GM18519 (cell line): ENCODE measurements around the gene IL2RA.
"Not testable (repeated sequence)": the region's sequence is repeated elsewhere in the genome, so short reads cannot be mapped to it uniquely, and the experiment has no call there.

Experiments used
- ATAC-seq: cut with Tn5 transposase; IDR thresholded peaks from one replicate; pipeline ENCODE4 v1.9.1; 2021; ENCODE audit warnings: mild to moderate bottlenecking, moderate library complexity; ENCODE audit not compliant: unreplicated experiment, low FRiP score

IL2RA gene

GRCh38 chr10:6062101-6062771, at the start of gene IL2RA:
TSS of gene IL2RA (minus strand) at chr10:6062367. CDS start at chr10:6062151, 216 bp downstream.
- no peak for ATAC-seq

DNA sequence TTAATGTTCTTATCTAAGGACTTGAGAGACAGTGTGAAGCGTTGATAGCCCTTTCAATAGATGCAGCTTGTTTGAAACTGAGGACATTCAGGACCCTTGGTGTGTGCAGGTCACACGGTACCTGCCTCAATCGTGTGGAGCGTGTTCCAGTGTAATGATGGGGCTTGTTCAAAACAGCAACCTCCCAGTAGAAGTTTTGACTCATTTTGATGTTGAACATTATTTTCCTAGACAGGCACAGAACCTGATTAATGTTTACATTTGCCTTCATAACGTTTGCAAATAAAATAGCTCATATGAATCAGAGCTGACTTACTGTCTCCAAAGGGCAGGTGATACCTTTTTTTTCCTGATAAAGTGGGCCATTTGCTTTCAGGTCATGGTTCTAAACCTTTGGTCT, 48.0 kb upstream of the IL2RA start:
- ATAC-seq: no peak

- no peak for ATAC-seq
Observed at GRCh38 chr10:6109444-6109775, 47.2 kb upstream of the IL2RA start.

- ATAC-seq: no peak
Observed at GRCh38 chr10:6108631-6109443, 46.7 kb upstream of the IL2RA start.

- no peak for ATAC-seq
Observed at GRCh38 chr10:6108072-6108471, 45.9 kb upstream of the IL2RA start.

DNA sequence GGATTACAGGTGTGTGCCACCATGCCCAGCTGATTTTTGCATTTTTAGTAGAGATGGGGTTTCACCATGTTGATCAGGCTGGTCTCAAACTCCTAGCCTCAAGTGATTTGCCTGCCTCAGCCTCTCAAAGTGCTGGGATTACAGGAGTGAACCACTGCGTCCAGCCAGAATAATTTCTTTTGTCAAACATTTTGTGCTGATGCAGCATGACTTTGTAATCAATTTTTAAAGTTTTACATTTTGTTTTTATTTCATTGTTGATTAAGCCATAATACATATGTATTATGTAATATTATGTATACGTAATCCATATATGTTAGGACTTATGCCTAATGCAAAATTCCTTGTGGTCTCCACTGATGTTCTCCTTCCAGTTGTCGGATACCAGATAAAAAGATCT, 45.4 kb upstream of the IL2RA start:
- ATAC-seq: not testable (repeated sequence)

GRCh38 chr10:6103591-6103990, 41.4 kb upstream of the IL2RA start:
- no peak for ATAC-seq

DNA sequence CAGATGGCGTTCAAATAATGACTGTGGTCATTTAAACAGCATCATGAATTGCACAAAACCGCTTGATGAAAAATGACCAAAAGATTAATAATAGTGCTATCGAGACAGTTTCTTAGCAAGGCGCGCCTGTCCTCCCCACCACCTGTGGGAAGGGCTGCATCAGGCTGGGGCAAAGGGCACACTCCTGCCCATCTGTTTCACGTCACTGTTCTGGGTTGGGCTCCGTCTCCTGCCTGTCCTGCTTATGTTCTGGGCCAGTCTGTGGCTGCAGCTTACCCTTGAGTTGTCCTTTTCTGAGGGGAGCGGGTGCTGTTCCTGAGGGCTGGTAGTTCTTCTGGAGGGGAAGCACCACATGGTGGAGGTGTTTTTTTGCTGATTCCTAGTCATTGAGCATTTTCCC, 40.0 kb upstream of the IL2RA start:
- ATAC-seq: no peak

GRCh38 chr10:6101181-6101580, 39.0 kb upstream of the IL2RA start:
- ATAC-seq: no peak

DNA sequence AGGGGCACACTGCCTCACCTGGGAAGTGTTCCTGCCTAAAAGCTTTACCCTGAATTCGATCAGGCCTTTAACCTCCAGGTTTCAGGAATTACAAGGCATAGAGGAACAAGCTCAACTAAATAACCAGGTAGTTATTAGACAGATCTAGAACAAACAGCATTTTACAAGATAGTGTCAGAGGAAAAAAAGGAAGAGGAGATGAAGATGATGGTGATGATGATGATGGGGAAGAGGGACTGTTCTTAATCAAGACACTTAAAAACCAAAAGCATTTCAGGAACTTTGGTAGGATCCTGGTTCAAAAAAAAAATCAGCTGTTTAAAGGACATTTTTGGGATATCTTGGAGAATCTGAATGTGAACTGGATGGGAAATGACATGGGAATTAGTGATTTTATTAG, 38.2 kb upstream of the IL2RA start:
- ATAC-seq: no peak

GRCh38 chr10:6098156-6098555, 36.0 kb upstream of the IL2RA start:
- ATAC-seq: no peak

GRCh38 chr10:6097063-6097462, 34.9 kb upstream of the IL2RA start:
- no peak for ATAC-seq

- no peak for ATAC-seq
Observed at GRCh38 chr10:6095810-6096570, 33.8 kb upstream of the IL2RA start.

DNA sequence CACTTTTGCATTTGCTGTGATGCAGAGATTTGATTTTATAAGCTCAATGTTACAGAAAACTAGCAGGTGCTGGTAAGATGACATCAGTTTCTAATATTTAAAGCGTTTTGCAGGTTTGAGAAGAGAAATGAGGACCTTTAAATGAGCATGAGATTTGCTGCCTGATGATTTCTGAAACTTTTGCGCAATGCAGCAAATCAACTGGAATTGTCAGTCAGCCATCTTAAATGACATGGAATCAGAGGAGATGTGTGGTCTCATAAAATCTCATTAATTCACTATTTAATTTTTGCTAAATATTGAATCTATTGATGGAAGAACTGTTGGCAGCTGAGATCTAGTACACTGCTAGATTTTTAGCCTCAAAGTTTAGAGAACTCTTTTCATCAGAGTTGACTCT, 30.6 kb upstream of the IL2RA start:
- ATAC-seq: no peak

DNA sequence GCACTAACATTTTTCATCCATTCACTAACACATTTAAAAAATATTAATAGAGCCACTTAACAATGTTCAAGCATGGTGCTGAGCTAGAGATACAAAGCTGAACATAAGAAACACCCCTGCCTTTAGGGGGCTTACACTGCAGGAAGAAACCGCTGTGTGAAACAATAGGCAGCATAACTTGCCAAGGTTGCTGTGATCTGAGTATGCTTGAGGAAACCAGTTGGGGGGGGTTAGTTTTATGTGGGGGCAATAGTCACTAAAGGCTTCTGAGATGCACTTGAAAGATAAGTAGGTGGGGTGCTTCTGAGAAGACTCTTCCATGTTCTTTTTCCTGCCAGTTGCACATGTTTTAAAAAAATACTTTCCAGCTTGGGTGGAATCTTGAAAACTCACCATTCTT, 29.5 kb upstream of the IL2RA start:
- ATAC-seq: no peak

- ATAC-seq: no peak
Observed at GRCh38 chr10:6089334-6090219, 27.4 kb upstream of the IL2RA start.

- ATAC-seq: peak; percentile 82
Observed at GRCh38 chr10:6088721-6089333, 26.7 kb upstream of the IL2RA start, which contains the start of gene RBM17. TSS of gene RBM17 (plus strand) at chr10:6089034. CDS start at chr10:6097066, 8,032 bp downstream.

GRCh38 chr10:6086375-6087233, 24.4 kb upstream of the IL2RA start:
- ATAC-seq: peak; percentile 43
